Measurements from ENCODE around the gene FHOD3.

The FHOD3 gene

DNA sequence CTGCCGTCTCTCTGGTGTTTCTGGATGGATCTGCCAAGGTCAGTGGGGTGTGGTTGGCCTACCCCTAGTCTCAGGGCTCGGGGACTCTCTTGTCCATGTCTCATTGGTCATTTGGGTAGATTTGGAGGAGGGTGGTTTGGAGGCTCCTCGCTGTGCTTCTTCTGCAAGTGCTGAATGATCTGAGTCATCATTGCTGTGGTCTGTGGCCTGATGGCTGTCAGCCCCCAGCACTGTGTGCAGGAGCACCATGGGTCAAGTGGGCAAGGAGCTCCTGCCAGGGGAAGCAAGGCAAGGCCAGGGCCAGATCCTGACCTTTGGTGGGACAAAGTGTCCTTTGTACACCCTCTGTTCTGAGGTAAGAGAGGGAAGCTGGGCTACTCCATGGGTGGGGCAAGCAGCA, 221.8 kb downstream of the FHOD3 start:
- peak; percentile 69 for DNase-seq (ENCODE audit: low read depth)

GRCh38 chr18:36522509-36522908, 225.0 kb downstream of the FHOD3 start:
- DNase-seq (ENCODE audit: low read depth) = no peak

- no peak for DNase-seq (ENCODE audit: low read depth)
These were observed 228.4 kb downstream of the FHOD3 start for GRCh38 chr18:36525913-36526312.

GRCh38 chr18:36526611-36527010, 229.1 kb downstream of the FHOD3 start:
- no peak for DNase-seq (ENCODE audit: low read depth)

- no peak for DNase-seq (ENCODE audit: low read depth)
These were observed 229.5 kb downstream of the FHOD3 start for GRCh38 chr18:36527051-36527450.

DNA sequence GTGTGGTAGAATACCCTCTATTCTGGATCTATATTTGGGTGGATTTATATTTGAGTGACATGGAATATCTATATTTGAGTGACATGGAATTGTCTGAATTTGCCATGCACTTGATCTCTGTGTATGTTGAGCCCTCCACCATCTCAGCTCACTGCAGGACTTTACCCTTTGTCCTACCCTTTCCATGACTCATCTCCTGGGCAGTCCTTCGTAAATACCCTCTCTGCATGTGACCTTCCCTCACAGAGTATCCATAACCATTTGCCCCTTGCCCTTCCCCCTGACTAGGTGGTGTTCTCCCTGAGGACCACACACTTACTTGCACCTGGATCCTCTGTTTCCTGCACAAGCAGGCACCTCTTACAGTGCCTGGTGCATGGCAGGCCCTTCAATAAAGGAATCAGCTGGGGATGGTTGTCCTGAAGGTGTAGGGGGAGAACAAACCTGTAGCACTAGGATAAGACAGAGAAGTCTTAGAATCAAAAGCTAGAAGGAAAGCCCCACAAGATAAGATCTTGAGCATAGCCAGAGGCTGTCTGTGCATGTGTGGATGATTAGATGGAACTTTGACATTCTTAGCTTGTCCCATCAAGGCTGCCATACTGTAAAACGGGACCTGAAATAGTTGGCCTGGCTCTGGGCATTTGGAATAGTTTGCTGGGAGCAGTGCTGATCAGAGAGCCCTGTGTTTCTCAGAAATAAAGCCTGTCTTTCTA, 230.4 kb downstream of the FHOD3 start:
- DNase-seq (ENCODE audit: low read depth) = no peak

GRCh38 chr18:36529747-36530146, 232.2 kb downstream of the FHOD3 start:
- no peak for DNase-seq (ENCODE audit: low read depth)

- no peak for DNase-seq (ENCODE audit: low read depth)
These were observed 233.3 kb downstream of the FHOD3 start for GRCh38 chr18:36530676-36531405.

GRCh38 chr18:36531636-36532035, 234.1 kb downstream of the FHOD3 start:
- no peak for DNase-seq (ENCODE audit: low read depth)

GRCh38 chr18:36532394-36532793, 234.9 kb downstream of the FHOD3 start:
- peak; percentile 71 for DNase-seq (ENCODE audit: low read depth)

DNA sequence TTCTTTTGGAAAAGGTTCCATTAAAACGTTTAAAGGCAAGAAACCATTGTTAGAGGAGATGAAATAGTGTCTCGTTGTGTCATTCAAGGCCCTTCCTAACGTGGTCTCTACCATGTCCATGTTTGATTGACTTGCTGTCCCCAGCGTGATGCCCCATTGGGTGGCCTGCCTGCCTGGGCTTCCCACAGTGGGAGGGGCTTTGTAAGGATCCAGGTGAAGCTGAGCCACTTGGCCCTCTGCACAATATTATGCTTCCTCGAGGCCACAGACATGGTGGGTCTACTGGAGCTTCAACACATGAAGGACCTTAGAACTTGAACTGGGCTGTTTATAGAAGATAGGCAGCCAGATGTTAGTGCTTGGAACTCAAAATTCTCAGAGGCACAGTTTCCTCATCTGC, 235.3 kb downstream of the FHOD3 start:
- DNase-seq (ENCODE audit: low read depth) = no peak

- no peak for DNase-seq (ENCODE audit: low read depth)
These were observed 236.1 kb downstream of the FHOD3 start for GRCh38 chr18:36533446-36534153.

DNA sequence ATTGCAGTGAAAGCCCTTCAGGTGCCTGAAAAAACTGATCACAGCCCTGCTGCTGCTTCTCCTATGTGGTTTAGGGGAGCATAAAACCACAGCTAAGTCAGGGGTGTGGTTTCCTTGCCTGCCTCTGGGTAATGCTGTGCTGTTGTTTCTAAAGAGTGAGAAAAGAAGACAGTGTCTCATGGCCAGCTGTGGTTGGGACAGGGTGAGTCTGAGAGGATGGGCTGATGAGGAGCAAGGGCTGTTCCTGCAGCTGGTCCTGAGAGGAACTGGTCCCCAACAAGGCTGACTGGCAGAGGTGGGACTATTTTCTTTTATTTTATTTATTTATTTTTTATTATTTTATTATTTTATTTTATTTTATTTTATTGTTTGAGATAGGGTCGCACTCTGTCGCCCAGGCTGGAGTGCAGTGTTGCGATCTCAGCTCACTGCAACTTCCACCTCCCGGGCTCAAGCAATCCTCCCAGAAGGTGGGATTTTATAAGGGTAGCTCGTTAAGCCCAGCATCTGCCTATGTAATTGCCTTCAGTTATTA, 236.7 kb downstream of the FHOD3 start:
- DNase-seq (ENCODE audit: low read depth) = peak; percentile 48

DNA sequence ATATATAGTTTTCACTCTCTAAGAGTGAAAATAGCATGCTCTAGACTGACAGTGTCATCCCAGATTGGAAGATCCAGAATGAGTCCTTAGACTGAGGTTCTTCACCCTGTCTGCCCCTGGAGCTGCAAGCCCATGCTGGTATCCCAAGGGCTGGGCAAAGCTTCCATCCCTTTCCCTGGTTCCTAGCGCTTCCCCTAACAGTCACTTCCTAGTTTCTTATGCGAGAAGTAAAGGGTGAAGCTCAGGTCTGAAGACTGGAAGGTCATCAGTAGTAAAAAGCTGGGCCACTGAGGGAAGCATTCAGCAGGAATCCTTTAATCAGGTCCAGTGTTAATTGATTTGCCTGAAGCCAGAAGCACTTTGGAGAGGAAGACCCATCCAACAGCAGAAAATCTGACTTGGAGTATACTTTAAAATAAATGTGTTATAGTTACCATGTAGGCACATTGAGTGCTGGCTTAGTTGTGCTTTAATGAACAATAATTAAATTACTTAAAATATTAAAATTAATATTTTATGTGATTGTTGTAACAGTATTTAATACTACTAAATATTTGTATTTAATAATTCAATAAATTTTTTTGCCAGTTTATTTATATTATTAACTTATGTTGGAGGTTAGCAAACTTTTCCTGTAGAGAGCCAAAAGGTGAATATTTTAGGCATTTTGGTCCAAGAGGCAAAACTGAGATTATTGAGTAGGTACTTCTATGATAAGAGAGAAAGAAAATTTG, 237.9 kb downstream of the FHOD3 start:
- no peak for DNase-seq (ENCODE audit: low read depth)

DNA sequence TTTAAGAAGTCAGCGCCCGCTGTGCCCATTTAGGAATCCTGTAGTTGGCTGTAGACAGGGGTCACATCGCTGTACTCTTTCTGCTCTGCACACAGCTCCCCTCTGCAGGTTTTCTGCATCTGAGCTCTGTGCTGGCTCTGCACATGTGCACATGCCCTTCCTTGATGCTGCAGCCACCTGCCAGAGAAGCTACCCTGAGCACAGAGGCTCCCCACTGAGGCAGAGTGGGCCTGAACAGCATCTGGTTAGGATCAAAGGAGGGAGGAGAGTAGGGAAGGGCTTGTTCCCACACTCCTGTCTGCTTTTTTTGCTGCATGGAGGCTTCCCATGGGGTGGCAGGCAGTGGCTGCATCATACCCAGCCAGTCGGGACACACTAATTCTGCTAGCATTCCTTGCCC, 238.9 kb downstream of the FHOD3 start:
- no peak for DNase-seq (ENCODE audit: low read depth)

DNA sequence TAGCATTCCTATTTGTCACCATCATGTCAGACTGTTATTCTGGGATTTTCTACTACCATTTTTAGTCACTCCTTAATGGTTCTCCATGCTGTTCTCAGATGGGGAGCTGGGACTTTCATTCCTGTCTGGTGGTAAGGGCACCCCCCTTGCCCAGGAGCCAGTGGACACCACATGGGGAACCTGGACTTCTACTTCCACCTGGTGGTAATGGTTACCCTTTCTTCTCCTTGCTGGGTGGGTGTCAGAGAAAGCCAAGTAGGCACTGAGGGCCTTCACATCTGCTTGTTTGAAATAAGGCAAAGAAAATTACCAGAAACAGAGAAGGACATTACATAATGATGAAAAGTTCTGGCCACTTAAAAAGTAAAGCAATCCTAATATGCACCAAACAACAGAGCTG, 239.8 kb downstream of the FHOD3 start:
- DNase-seq (ENCODE audit: low read depth) = no peak

DNA sequence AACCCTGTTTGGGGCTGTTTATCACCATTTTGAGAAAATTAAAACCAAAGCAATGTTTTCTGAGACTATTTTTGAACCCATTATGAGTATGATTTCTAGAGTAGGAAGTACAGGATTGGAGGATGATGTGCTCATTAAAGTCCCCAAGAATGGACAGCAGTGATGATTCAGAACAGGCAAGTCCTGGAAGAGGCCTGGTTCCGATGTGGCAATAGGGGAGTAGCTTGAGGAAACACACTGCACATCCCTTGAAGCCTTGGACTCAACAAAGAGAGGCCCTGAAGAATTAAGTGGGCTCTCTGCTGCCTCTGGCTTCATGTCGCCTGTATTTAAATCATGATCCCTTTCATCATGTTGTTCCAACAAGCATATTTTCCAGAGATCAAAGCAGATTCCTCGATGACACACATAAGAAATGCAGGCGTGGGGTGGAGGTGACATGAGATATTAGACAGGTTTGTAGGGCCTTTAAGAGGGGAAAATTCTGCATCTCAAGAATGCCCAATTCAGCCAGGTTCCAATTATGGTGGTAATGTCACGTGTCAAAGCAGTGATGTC, 242.2 kb downstream of the FHOD3 start:
- DNase-seq (ENCODE audit: low read depth) = peak; percentile 75

DNA sequence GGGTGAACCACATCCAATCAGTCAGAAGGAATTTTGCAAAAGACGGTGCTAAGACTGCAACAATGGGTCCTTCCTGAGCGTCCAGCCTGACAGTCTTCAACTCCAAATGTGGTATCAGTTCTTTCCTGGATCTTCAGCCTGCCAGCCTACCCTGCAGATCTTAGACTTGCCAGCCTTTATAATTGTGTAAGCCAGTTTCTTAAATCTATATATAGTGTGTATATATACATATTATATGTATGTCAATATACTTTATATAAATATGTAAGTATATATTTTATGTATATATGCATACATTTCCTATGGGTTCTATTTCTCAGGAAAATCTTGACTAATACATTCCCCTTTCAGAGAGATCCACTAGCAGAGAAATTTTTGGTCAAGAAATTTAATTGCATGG, 245.5 kb downstream of the FHOD3 start:
- no peak for DNase-seq (ENCODE audit: low read depth)

GRCh38 chr18:36543991-36544725, 246.6 kb downstream of the FHOD3 start:
- DNase-seq (ENCODE audit: low read depth) = peak; percentile 35

- DNase-seq (ENCODE audit: low read depth) = no peak
These were observed 248.4 kb downstream of the FHOD3 start for GRCh38 chr18:36545821-36546427.

DNA sequence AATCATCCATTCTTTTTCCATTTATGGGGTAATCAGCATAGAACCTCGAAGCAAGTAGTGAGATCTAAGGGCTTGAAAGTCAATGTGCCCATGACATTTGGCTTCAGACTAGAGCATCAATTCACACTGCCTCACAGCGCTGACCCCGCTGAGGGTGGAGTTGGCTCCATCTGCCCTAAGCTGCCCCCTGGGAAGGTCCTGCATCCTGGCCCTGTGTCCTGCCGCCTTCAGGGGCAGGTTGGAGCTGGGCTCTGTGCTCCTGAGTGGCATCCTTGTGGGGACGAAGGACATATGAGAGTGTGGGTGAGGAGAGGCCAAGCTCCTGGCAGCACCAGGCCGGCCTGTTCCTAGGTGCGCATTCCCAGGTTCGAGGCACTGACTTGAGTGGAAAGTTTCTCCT, 249.4 kb downstream of the FHOD3 start:
- DNase-seq (ENCODE audit: low read depth) = no peak
